ENCODE measurements around the gene KRTAP23-1. TPM values are rescaled to one million over a fixed set of nuclear protein-coding genes. Genes with fewer than 3 reads are reported as not detected.

Gene KRTAP23-1, protein sequence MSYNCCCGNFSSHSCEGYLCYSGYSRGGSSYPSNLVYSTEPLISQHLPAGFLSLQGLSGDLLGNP
- polyA plus RNA-seq (2013, experiment 1 of 2) = not detected
- polyA plus RNA-seq (2013, experiment 2 of 2) = not detected

DNA sequence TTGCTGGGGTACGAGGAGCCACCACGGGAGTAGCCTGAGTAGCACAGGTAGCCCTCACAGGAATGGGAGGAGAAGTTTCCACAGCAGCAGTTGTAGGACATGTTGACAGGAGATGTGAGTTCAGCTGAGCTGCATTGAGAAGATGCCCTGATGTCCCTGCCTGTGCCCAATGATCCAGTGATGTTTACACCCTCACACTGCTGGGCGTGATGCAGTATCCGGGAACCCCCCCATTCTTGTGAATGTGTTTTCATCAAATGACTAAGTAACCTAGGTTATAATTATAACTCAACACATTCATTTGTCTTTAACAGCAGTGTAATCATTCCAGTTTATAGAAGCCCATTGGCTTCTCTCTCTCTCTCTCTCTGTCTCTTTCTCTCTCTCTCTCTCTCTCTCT lies at the start of gene KRTAP23-1:
TSS of gene KRTAP23-1 (minus strand) at position 101 of the 400 bp plus-strand sequence. CDS start at position 101, 0 bp downstream.
- DNase-seq = no peak

DNA sequence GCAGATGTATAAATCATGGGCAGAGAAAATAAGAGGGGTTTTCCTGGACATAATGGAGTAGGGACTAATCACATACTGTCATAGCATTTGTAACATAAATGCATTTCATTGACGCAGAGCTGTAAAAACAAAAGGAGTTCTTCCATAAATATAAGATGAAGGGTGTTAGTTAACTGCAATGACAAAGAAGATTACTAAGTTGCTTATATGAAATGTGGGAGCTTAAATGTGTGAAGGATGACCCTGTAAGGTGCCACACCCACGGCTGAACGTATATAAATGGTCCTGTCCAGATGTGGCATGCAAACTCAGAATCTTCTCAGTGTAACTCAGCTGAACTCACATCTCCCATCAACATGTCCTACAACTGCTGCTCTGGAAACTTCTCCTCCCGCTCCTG lies 47.3 kb upstream of the KRTAP23-1 start, which contains the start of gene KRTAP13-1:
TSS of gene KRTAP13-1 (plus strand) at position 301 of the 400 bp plus-strand sequence. CDS start at position 357, 56 bp downstream.
- no peak within 1 kb of the TSS for H2BK15ac ChIP-seq (ENCODE audit: low read depth, poor library complexity, severe bottlenecking)
- H3K4me2 ChIP-seq (ENCODE audit: low read length, poor library complexity, severe bottlenecking) = no peak within 1 kb of the TSS
- WGBS = 82% methylated on average over 4 of the region's 4 CpGs
- no peaks in the 10 kb centered on the region for H3K4me1 ChIP-seq (ENCODE audit: control insufficient read depth, insufficient read depth, low read depth, low read length)
- no peak within 1 kb of the TSS for H2AK5ac ChIP-seq (ENCODE audit: low read length, severe bottlenecking)
- no peak within 1 kb of the TSS for H2BK12ac ChIP-seq (ENCODE audit: low read length in 2 of 2)
- H3K9me3 ChIP-seq (ENCODE audit: control insufficient read depth, low read length) = no peaks in the 10 kb centered on the region
- no peak within 1 kb of the TSS for H3K18ac ChIP-seq (ENCODE audit: low read depth in 1 of 2, low read length in 2 of 2)
- no peak within 1 kb of the TSS for H3K23ac ChIP-seq (ENCODE audit: low read length in 2 of 2)
- no peak within 1 kb of the TSS for H3K14ac ChIP-seq (ENCODE audit: low read length in 2 of 2)
- H3K27ac ChIP-seq (ENCODE audit: low read length, poor library complexity, severe bottlenecking) = no peak within 1 kb of the TSS
- no peak within 1 kb of the TSS for H4K91ac ChIP-seq (ENCODE audit: low read length)
- no peak within 1 kb of the TSS for H3K4ac ChIP-seq (ENCODE audit: low read depth in 1 of 2, low read length in 2 of 2)
- H2BK5ac ChIP-seq (ENCODE audit: low read depth, low read length, poor library complexity, severe bottlenecking) = no peak within 1 kb of the TSS
- H4K8ac ChIP-seq (ENCODE audit: low read length) = no peak within 1 kb of the TSS
- no peak for DNase-seq
- no peaks in the 10 kb centered on the region for H3K79me1 ChIP-seq (replicated peaks; ENCODE audit: low read length, poor library complexity, severe bottlenecking)
- H3K36me3 ChIP-seq (ENCODE audit: control insufficient read depth in 1 of 2, insufficient read depth in 2 of 2, low read depth in 1 of 2, low read length in 2 of 2) = no peaks in the 10 kb centered on the region
- H2AFZ ChIP-seq (ENCODE audit: low read depth, low read length) = no peak within 1 kb of the TSS
- no peak within 1 kb of the TSS for H3K9ac ChIP-seq (ENCODE audit: low read length)
- no peaks in the 10 kb centered on the region for H3K27me3 ChIP-seq (ENCODE audit: control insufficient read depth in 1 of 2, insufficient read depth in 1 of 2, low read length in 2 of 2)
- H3K4me3 ChIP-seq (ENCODE audit: insufficient read depth in 1 of 2, low read depth in 1 of 2, low read length in 2 of 2) = no peak within 1 kb of the TSS
- no peak within 1 kb of the TSS for H2BK120ac ChIP-seq (ENCODE audit: low read depth, low read length)

More for the DNA sequence above, at the start of gene KRTAP23-1:
- Histone ChIP-seq H2AFZ (ENCODE audit: low read depth, low read length) (no peak within 1 kb of the TSS), H3K4ac (ENCODE audit: low read depth in 1 of 2, low read length in 2 of 2) (no peak within 1 kb of the TSS), H3K4me2 (ENCODE audit: low read length, poor library complexity, severe bottlenecking) (no peak within 1 kb of the TSS), H3K18ac (ENCODE audit: low read depth in 1 of 2, low read length in 2 of 2) (no peak within 1 kb of the TSS), H3K36me3 (ENCODE audit: control insufficient read depth in 1 of 2, insufficient read depth in 2 of 2, low read depth in 1 of 2, low read length in 2 of 2) (no peaks in the 10 kb centered on the region), H3K27me3 (ENCODE audit: control insufficient read depth in 1 of 2, insufficient read depth in 1 of 2, low read length in 2 of 2) (no peaks in the 10 kb centered on the region), H3K27ac (ENCODE audit: low read length, poor library complexity, severe bottlenecking) (no peak within 1 kb of the TSS), H4K91ac (ENCODE audit: low read length) (no peak within 1 kb of the TSS), H3K4me3 (ENCODE audit: insufficient read depth in 1 of 2, low read depth in 1 of 2, low read length in 2 of 2) (no peak within 1 kb of the TSS), H3K23ac (ENCODE audit: low read length in 2 of 2) (no peak within 1 kb of the TSS), H2BK15ac (ENCODE audit: low read depth, poor library complexity, severe bottlenecking) (no peak within 1 kb of the TSS), H2BK5ac (ENCODE audit: low read depth, low read length, poor library complexity, severe bottlenecking) (no peak within 1 kb of the TSS), H4K8ac (ENCODE audit: low read length) (no peak within 1 kb of the TSS), H3K9me3 (ENCODE audit: control insufficient read depth, low read length) (no peaks in the 10 kb centered on the region), H2BK12ac (ENCODE audit: low read length in 2 of 2) (no peak within 1 kb of the TSS), H3K4me1 (ENCODE audit: control insufficient read depth, insufficient read depth, low read depth, low read length) (no peaks in the 10 kb centered on the region), H2BK120ac (ENCODE audit: low read depth, low read length) (no peak within 1 kb of the TSS), H3K9ac (ENCODE audit: low read length) (no peak within 1 kb of the TSS), H3K14ac (ENCODE audit: low read length in 2 of 2) (no peak within 1 kb of the TSS), H2AK5ac (ENCODE audit: low read length, severe bottlenecking) (no peak within 1 kb of the TSS), H3K79me1 (replicated peaks; ENCODE audit: low read length, poor library complexity, severe bottlenecking) (no peaks in the 10 kb centered on the region)
- WGBS = 86% methylated on average over 4 of the region's 4 CpGs

DNA sequence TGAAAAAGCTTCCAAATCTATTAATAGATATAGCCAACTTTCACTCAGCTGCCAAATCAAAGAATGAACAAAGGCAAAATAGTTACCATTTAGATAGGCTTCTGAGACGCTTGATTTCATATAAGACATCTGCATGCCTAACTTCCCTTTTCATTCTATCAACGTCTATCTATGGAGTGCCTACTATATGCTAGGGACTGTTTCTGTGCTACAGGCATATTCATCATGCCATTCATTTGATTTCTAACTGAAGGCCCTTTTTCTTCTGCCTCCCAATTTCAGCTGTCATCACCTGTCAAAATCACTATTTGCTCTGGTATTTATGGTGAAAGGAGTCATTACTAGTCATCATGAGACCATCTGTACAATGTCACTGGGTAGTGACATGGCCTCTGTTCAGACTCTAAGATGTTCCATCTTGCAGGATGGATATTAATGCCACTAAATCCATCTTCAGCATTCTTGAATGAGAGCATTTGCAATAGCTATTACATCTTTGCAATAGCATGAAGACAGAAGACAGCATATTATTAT lies 43.2 kb upstream of the KRTAP23-1 start:
- Histone ChIP-seq H3K79me1 (replicated peaks; ENCODE audit: low read length, poor library complexity, severe bottlenecking) (no peaks in the 10 kb centered on the region), H3K27ac (ENCODE audit: low read length, poor library complexity, severe bottlenecking) (no peak overlapping the region), H2BK15ac (ENCODE audit: low read depth, poor library complexity, severe bottlenecking) (no peak overlapping the region), H3K9ac (ENCODE audit: low read length) (no peak overlapping the region), H3K4me3 (ENCODE audit: insufficient read depth in 1 of 2, low read depth in 1 of 2, low read length in 2 of 2) (no peak overlapping the region), H4K91ac (ENCODE audit: low read length) (no peak overlapping the region), H3K9me3 (ENCODE audit: control insufficient read depth, low read length) (no peaks in the 10 kb centered on the region), H2BK12ac (ENCODE audit: low read length in 2 of 2) (no peak overlapping the region), H3K18ac (ENCODE audit: low read depth in 1 of 2, low read length in 2 of 2) (no peak overlapping the region), H3K27me3 (ENCODE audit: control insufficient read depth in 1 of 2, insufficient read depth in 1 of 2, low read length in 2 of 2) (no peaks in the 10 kb centered on the region), H2AFZ (ENCODE audit: low read depth, low read length) (no peak overlapping the region), H2BK5ac (ENCODE audit: low read depth, low read length, poor library complexity, severe bottlenecking) (no peak overlapping the region), H3K36me3 (ENCODE audit: control insufficient read depth in 1 of 2, insufficient read depth in 2 of 2, low read depth in 1 of 2, low read length in 2 of 2) (no peaks in the 10 kb centered on the region), H3K14ac (ENCODE audit: low read length in 2 of 2) (no peak overlapping the region), H3K4me2 (ENCODE audit: low read length, poor library complexity, severe bottlenecking) (no peak overlapping the region), H2BK120ac (ENCODE audit: low read depth, low read length) (no peak overlapping the region), H2AK5ac (ENCODE audit: low read length, severe bottlenecking) (no peak overlapping the region), H4K8ac (ENCODE audit: low read length) (no peak overlapping the region), H3K23ac (ENCODE audit: low read length in 2 of 2) (no peak overlapping the region), H3K4ac (ENCODE audit: low read depth in 1 of 2, low read length in 2 of 2) (no peak overlapping the region), H3K4me1 (ENCODE audit: control insufficient read depth, insufficient read depth, low read depth, low read length) (no peaks in the 10 kb centered on the region)
- 57% methylated on average over 2 of the region's 2 CpGs for WGBS
- no peak for DNase-seq

DNA sequence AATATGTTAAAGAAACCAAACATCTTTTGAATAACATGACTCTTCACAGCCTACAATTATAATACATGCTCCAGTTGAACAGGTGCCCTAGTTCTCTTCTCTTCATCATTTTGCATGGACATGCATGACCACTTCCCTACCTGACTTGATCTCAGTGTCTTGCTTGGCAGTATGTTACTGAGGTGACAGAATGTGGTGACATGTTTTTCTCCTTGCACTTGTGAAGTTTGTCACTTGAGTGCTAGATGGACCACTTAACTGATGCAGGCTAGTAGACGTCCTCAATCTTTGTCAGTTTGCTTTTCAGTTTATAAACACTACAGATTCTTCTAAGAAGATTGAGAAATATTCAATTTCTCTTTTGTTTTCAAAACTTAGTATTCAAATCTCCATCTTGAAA lies 33.8 kb upstream of the KRTAP23-1 start:
- Histone ChIP-seq H3K4me1 (ENCODE audit: control insufficient read depth, insufficient read depth, low read depth, low read length) (no peaks in the 10 kb centered on the region), H3K9ac (ENCODE audit: low read length) (no peak overlapping the region), H2BK12ac (ENCODE audit: low read length in 2 of 2) (no peak overlapping the region), H3K4me2 (ENCODE audit: low read length, poor library complexity, severe bottlenecking) (no peak overlapping the region), H3K27ac (ENCODE audit: low read length, poor library complexity, severe bottlenecking) (no peak overlapping the region), H2BK5ac (ENCODE audit: low read depth, low read length, poor library complexity, severe bottlenecking) (no peak overlapping the region), H3K14ac (ENCODE audit: low read length in 2 of 2) (no peak overlapping the region), H3K27me3 (ENCODE audit: control insufficient read depth in 1 of 2, insufficient read depth in 1 of 2, low read length in 2 of 2) (no peaks in the 10 kb centered on the region), H3K23ac (ENCODE audit: low read length in 2 of 2) (no peak overlapping the region), H3K79me1 (replicated peaks; ENCODE audit: low read length, poor library complexity, severe bottlenecking) (no peaks in the 10 kb centered on the region), H3K18ac (ENCODE audit: low read depth in 1 of 2, low read length in 2 of 2) (no peak overlapping the region), H4K8ac (ENCODE audit: low read length) (no peak overlapping the region), H2AFZ (ENCODE audit: low read depth, low read length) (no peak overlapping the region), H2AK5ac (ENCODE audit: low read length, severe bottlenecking) (no peak overlapping the region), H4K91ac (ENCODE audit: low read length) (no peak overlapping the region), H2BK120ac (ENCODE audit: low read depth, low read length) (no peak overlapping the region), H3K4ac (ENCODE audit: low read depth in 1 of 2, low read length in 2 of 2) (no peak overlapping the region), H3K36me3 (ENCODE audit: control insufficient read depth in 1 of 2, insufficient read depth in 2 of 2, low read depth in 1 of 2, low read length in 2 of 2) (no peaks in the 10 kb centered on the region), H3K9me3 (ENCODE audit: control insufficient read depth, low read length) (no peaks in the 10 kb centered on the region), H3K4me3 (ENCODE audit: insufficient read depth in 1 of 2, low read depth in 1 of 2, low read length in 2 of 2) (no peak overlapping the region), H2BK15ac (ENCODE audit: low read depth, poor library complexity, severe bottlenecking) (no peak overlapping the region)
- WGBS = no CpG with 5 or more reads among the region's 1 CpG
- DNase-seq = no peak
